Islet of Langerhans (tissue), 1 donor: ENCODE results near the gene TP53RK.

Source experiments
- FAIRE-seq: peaks from one replicate; lab custom pipeline; 2011; peaks lifted over from hg19 to GRCh38; lab: Jason Lieb, UNC

The TP53RK gene

GRCh38 chr20:46660487-46660886 lies 28.8 kb downstream of the TP53RK start:
- no peak for FAIRE-seq

DNA sequence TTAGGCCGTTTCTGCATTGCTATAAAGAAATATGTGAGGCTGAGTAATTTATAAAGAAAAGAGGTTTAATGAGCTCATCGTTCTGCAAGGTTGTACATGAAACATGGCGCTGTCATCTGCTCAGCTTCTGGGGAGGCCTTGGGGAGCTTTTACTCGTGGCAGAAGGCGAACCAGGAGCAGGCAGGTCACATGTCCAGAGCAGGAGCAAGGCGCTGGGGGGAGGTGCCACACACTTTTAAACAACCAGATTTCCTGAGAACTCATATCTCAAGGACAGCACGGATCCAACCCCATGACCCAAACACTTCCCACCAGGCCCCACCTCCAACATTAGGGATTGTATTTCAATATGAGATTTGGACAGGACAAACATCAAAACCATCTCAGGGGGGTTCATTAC lies 31.6 kb downstream of the TP53RK start:
- FAIRE-seq = no peak

DNA sequence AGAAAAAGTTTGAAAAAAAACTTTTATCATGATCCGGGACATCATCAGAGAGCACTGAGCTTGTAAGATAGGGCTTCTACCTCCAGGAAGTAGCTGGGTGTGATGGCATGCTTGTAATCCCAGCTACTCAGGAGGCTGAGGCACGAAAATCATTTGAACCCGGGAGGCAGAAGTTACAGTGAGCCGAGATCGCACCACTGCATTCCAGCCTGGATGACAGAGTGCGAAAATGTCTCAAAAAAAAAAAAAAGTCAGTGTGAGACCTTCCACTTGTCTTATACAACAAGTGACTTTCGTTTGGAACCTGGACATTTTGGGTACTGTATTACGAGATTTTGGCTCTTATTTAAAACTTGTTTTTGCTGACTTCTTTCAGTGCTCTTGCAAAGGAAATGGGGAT lies 32.1 kb downstream of the TP53RK start:
- no peak for FAIRE-seq

- no peak for FAIRE-seq
Measured at GRCh38 chr20:46652699-46653098, 36.5 kb downstream of the TP53RK start.

GRCh38 chr20:46651091-46651962 lies 37.9 kb downstream of the TP53RK start, which contains the start of gene SLC13A3:
SLC13A3 (minus strand) TSS chr20:46651459; CDS start chr20:46651421, 38 bp downstream.
- no peak for FAIRE-seq

DNA sequence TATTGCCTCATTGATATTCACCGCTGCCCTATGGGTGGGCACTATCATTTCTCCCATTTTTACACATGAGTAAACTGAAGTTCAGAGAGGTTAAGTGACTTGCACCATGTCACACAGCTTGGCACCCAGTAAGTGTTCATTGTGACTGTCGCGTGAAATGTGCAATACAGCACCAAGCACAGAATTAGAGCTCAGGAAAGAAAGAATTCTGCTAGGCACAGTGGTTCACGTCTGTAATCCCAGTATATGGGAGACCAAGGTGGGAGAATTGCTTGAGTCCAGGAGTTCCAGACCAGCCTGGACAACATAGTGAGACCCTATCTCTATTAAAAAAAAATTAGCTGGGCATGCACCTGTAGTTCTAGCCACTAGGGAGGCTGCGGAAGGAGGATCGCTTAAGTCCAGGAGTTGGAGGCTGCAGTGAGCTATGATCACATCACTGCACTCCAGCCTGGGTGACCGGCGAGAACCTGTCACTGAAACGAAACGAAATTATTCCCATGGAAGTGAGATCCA lies 38.6 kb downstream of the TP53RK start:
- no peak for FAIRE-seq

- FAIRE-seq = no peak
Measured at GRCh38 chr20:46649965-46650542, 39.2 kb downstream of the TP53RK start.

GRCh38 chr20:46649650-46649949 lies 39.6 kb downstream of the TP53RK start:
- no peak for FAIRE-seq

DNA sequence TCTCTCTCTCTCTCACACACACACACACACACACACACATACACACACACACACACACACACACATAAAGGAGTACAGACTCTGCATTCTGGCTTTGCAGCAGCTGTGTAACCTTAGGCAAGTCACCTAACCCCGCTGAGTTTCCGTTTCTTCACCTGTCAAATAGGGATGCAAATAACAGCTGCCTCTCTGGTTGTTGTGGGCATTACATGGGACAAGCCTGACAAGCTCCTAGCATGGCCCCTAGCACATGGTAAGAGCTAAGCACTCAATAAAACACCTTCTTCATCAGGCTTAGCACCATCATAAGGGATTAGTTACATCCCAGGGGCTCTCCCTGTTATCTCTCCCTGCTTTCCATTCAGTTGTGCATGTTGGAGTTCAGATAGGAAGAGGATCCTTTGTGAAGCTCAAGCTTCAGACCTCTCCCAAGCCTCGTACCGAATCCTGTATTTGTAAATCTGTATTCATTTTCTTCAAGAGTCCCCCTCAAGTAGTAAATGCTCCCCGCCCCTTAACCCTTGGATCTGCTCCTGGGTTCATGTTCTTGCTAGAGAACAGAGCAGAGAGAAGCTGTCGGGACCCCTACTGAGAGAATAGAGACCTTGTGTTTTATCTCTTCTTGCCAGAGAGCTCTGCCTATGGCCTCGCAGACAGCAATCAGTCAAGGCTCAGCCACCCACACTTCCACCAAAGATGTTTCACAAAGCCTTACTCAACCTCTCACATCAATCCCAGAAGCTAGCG lies 40.2 kb downstream of the TP53RK start:
- FAIRE-seq = no peak

DNA sequence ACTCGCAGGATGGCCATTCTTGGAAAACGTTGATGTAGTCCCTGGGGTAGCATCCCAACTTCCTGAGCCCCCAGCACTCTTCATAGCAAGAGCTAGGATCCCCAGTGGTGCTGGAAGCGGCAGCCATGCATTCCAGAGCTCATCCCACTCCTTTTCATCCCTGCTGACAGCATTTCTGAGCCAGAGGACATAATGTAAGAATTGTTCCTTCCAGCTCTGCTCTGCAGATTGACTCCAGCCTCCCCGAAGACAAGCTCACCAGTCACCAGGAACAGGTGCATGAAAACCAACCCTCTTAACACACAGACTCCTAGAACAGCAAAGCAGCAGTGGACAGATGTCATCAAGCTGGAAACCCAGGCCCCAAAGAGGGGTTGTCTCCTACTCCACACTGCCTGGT lies 41.8 kb downstream of the TP53RK start:
- no peak for FAIRE-seq

DNA sequence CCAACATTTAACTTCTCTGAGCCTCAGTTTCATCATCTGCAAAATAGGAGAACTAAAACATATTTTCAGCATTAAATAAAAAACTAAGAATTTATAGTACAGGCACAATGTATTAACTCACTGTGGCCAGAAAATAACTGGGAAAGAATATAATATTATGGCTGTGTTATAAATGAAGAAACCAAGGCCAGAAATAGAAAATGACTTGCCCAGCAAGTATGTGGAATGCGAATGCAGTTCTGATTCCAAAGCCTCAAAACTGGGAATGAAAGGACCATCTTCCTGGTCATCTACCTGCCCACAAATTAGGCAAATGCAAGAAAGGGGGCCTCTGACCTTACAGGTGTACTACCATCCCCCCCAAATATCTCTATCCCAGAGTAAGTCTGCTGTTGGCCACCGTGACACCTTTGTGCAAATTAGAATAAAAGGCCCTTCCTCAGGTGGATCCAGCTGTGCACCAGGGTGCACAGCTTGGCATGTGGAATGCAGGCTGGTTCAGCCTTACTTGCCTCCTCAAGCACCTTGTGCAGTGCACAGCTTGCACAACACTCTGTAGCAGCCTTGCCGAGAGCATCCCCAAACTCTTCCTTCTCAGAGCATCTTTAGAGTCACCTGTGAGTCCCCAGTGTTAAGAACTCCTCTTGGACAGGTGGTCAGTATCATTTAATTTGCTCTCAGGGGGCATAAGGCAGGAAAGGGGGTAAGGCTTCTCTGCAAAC lies 42.4 kb downstream of the TP53RK start:
- no peak for FAIRE-seq

DNA sequence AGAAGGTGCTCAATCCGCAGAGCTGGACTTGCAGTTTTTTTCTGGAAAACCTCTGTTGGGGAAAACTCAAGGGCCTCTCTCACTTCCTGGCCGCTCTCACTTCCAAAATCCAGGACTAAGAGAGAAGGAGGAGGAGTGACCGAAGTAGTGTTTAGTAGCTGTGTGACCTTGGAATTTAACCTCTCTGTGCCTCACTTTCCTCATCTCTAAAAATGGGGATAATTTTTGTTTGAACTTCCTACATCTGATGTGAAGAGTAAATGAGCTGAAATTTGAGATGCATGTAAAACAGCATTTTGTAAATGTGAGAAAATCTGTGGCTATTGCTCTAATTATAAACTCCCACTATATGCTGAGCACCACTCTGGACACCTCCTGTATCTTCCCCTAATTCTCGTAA lies 43.1 kb downstream of the TP53RK start:
- no peak for FAIRE-seq

DNA sequence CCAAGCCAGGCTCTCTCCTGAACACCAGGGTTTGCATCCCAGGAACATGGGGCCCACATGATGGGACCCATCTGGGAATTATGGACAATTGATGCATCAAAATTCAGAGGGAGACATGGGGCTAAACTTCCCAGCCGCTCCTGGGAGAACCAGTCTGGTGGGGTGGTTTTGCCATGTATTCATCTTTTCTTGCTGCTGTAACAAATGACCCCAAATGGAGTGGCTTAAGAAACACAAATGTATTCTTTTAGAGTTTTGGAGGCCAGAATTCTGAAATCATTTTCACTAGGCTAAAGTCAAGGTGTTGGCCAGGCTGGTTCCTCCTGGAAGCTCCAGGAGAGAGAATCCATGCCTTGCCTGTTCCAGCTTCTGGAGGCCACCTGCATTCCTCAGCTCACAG lies 44.5 kb downstream of the TP53RK start:
- no peak for FAIRE-seq

GRCh38 chr20:46644160-46644559 lies 45.1 kb downstream of the TP53RK start:
- FAIRE-seq = no peak

GRCh38 chr20:46642969-46643343 lies 46.3 kb downstream of the TP53RK start:
- no peak for FAIRE-seq

DNA sequence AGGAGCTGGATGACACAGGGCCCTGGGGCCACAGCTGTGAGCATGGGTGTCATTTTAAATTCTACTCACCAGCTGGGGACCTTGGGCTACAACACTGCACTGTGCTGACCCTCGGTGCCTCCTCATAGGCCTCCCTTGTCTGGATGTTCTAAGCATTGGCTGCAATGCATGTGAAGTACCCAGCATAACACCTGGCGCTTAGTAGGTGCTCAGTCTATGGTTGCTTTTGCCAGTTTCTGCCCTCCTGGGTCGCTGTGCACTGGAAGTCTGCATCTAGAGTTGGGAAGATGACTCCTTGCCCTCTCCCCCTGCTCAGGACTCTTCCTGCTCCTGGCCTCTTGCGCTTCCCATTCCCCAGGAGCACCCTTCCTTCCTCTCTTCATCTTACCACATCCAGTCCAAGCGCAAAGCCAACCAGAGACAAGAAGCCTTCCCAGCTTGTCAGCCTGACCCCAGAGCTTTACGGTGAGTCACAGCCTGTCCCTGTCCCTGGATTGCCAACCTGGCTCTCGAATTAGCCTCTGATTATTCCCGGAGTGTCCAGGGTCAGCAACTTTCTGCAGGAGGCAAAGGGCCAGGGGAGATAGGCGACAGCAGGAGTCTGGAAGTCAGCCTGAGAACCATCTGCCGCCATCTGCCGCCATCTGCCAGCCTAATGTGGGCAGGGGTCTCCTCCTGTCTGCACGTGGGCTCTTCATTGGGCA lies 46.8 kb downstream of the TP53RK start:
- no peak for FAIRE-seq

GRCh38 chr20:46641424-46641823 lies 47.8 kb downstream of the TP53RK start:
- no peak for FAIRE-seq

- FAIRE-seq = no peak
Measured at GRCh38 chr20:46640536-46641311, 48.5 kb downstream of the TP53RK start.

DNA sequence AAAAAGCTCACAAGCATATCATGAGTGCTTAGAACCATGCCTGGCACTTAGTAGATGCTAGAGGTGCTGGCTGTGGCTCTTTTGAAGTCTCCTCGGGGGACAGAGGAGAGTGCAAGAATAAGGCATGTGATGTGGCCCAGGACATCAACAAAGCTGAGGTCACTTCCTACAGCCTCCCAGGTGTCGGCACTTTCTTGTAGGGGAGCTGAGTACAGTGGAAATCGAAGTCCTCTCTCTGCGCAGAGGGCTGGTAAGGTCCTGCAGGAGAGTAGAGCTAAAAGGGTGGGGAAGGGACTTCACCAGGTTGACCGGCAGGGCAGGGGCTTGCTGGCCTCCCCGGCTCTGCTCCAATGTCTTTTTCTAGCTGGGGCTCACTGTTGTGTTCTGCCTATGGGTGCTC lies 49.2 kb downstream of the TP53RK start:
- FAIRE-seq = no peak

- no peak for FAIRE-seq
Measured at GRCh38 chr20:46639587-46639986, 49.7 kb downstream of the TP53RK start.

DNA sequence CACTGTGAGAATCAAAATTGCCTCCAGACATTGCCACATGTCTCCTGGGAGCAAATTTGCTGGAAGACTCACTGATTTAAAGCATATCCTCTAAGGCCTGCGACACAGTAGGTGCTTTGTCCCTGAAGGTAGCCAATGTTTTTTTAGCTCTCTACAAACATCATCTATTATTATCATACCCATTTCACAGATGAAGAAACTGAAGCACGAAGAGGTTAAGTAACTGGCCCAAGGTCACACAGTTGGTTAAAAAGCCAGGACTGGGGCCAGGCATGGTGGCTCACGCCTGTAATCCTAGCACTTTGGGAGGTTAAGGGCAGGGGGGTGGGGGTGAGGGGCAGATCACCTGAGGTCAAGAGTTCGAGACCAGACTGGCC lies 50.4 kb downstream of the TP53RK start:
- FAIRE-seq = no peak
